ENCODE data around the gene EVX2.
A peak's percentile ranks its signal among the peaks of the same experiment; 100 is the strongest.

The EVX2 gene

GRCh38 chr2:176099159-176099727 lies 15.5 kb upstream of the EVX2 start:
- DNase-seq (ENCODE audit: insufficient read length, low spot score) (no peak), FAIRE-seq (no peak)
- no peak for TF ChIP-seq POLR2A (IDR thresholded peaks at IDR 0.05; ENCODE audit: low read depth, low read length)

GRCh38 chr2:176098366-176099158 lies 14.8 kb upstream of the EVX2 start:
- no peak for FAIRE-seq
- no peak for DNase-seq (ENCODE audit: insufficient read length, low spot score)

GRCh38 chr2:176097820-176098365 lies 14.1 kb upstream of the EVX2 start:
- FAIRE-seq = no peak

More at GRCh38 chr2:176098366-176099158, 14.8 kb upstream of the EVX2 start:
- no peak for TF ChIP-seq POLR2A (IDR thresholded peaks at IDR 0.05; ENCODE audit: low read depth, low read length)

DNA sequence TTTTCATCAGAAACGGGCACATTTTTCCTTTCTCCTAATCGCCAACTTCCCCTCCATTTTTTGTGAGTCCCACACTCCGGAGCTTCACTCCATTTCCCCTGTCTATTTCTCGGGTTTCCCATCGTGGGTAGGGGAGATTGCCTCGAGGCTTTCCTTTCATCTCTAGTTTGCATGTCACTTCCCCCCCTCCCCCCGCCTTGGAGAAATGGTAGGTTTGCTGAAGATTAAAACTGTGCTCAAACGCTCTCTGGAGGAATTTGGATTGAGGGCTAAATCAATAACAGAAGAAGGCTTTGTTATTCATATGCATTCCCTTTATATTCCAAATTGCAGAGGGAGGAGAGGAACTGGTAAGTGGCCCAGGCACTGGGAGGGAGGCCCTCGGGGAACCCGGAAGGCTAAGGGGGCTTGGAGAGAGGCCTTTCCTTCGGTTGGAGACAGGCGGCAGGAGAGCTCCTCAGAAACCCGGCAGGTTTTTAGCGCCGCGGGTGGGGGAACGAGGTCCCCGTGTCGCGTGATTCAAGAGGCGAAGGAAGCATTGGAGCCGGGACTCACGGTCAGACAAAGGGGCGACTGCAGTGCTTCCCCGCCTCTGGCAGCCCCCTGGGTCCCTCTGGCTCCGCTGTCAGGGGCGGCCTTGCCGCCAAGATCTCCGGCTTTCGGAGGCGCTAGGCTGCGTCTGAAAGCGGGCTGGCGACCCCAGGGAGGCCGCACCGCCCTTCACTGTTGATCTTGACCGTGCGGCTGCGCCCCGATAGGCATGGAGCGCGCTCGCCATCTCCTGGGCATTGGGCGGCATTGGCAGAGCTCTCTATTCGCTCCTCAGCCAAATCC lies 13.4 kb upstream of the EVX2 start:
- TF ChIP-seq POLR2A (IDR thresholded peaks at IDR 0.05; ENCODE audit: low read depth, low read length) = peak; percentile 26; the same call in 1 of the 2 replicates
- no peak for FAIRE-seq
- DNase-seq (ENCODE audit: insufficient read length, low spot score) = peak; percentile 96

More at GRCh38 chr2:176097820-176098365, 14.1 kb upstream of the EVX2 start:
- TF ChIP-seq POLR2A (IDR thresholded peaks at IDR 0.05; ENCODE audit: low read depth, low read length) = no peak
- no peak for DNase-seq (ENCODE audit: insufficient read length, low spot score)

DNA sequence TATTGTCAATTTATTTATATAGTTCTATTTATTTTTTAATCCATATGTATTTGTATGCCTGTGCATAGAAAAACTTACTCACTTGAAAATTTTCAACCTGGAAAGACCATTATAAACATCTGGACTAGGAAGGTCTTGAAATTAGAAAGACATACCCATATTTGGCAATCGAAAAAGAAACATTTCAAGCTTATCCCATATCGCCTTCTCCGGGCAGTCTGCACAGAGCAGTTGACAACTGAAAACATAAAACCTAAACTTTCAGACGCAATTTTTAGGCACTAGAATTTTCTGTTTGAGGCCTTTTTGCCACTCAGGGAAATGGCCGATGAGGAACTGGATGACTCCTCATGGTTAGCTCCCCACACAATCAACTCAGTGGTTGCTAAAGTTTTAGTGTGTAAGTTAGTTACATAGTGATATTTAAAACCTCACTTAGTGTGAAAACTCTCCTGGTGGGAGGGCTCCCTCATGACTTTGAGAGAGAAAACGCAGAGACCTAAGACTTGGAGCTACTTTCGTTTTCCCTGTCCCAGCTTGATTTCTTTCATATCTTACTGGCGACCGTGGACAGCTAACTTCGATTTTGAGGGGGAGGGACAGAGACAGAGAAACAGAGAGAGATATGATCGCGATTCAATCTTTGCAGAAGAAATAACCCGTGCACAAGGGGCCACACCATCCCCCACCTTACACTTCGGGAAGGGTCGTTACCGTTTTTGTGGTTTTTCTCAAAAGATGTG lies 12.7 kb upstream of the EVX2 start:
- FAIRE-seq (no peak), DNase-seq (ENCODE audit: insufficient read length, low spot score) (no peak)
- TF ChIP-seq POLR2A (IDR thresholded peaks at IDR 0.05; ENCODE audit: low read depth, low read length) = no peak

DNA sequence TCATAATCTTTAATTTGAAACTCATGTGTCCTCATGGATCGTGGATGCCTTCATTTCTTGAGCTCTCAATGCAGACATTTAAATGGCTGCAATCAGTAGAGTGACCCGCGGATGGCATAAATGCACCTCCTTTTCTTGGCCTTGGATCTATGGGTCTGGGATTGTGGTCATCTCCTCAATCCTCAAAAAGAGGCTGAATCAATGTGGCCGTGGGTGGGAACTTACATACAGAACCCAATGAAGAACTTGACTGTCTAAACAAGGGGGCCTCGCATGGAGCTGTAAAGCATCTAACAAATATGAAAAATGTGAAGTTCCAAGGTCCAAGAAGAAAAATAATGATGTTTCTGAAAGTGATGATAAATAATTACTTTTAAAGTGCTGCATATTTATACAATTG lies 11.7 kb upstream of the EVX2 start:
- TF ChIP-seq POLR2A (IDR thresholded peaks at IDR 0.05; ENCODE audit: low read depth, low read length) = no peak
- DNase-seq (ENCODE audit: insufficient read length, low spot score) (no peak), FAIRE-seq (no peak)

- FAIRE-seq = no peak
- no peak for DNase-seq (ENCODE audit: insufficient read length, low spot score)
- TF ChIP-seq POLR2A (IDR thresholded peaks at IDR 0.05; ENCODE audit: low read depth, low read length) = no peak
Observed at GRCh38 chr2:176094349-176094748, 10.6 kb upstream of the EVX2 start.

DNA sequence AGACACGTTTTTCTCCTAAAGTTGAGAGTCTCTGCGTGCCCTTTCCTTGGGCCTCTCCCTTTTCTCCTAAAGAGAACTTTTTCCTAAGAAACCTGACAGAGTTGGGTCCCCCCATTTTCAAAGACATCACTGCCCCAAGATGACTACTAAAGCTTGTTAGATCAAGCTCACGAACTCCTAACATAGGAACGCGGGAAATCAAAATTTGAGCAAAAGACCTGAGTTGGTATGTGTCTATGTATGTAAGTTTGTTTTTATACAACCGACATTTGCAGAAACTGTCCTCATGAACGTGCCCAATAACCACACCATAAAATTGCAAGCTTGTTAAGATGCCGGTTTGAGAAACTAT lies 10.1 kb upstream of the EVX2 start:
- FAIRE-seq = no peak
- TF ChIP-seq POLR2A (IDR thresholded peaks at IDR 0.05; ENCODE audit: low read depth, low read length) = no peak

GRCh38 chr2:176093145-176093897 lies 9.6 kb upstream of the EVX2 start:
- FAIRE-seq (no peak), DNase-seq (ENCODE audit: insufficient read length, low spot score) (peak; percentile 77)

More for the DNA sequence above, 10.1 kb upstream of the EVX2 start:
- no peak for DNase-seq (ENCODE audit: insufficient read length, low spot score)

GRCh38 chr2:176092270-176093144 lies 8.7 kb upstream of the EVX2 start, which contains the start of gene HOXD13:
Gene HOXD13, plus strand, starts transcription at chr2:176092721. Its CDS starts 170 bp downstream, at chr2:176092891.
- no peak for FAIRE-seq
- TF ChIP-seq POLR2A (IDR thresholded peaks at IDR 0.05; ENCODE audit: low read depth, low read length) = 0 out of 2 replicates have a peak, but pooled peaks have one; percentile 22
- no peak for DNase-seq (ENCODE audit: insufficient read length, low spot score)

More at GRCh38 chr2:176093145-176093897, 9.6 kb upstream of the EVX2 start:
- no peak for TF ChIP-seq POLR2A (IDR thresholded peaks at IDR 0.05; ENCODE audit: low read depth, low read length)

GRCh38 chr2:176091329-176092258 lies 7.8 kb upstream of the EVX2 start:
- FAIRE-seq (no peak), DNase-seq (ENCODE audit: insufficient read length, low spot score) (no peak)
- TF ChIP-seq POLR2A (IDR thresholded peaks at IDR 0.05; ENCODE audit: low read depth, low read length) = no peak
